Suprapubic skin (tissue), 4 donors: ENCODE results near the gene SYNM.

ENCODE experiments used
- CTCF ChIP-seq, 2 donors: fragments of 200-600 bp in 1 of 2; fragments of 450-650 bp in 1 of 2; sonication (generic) in 1 of 2; IDR thresholded peaks; one replicate each; pipeline ENCODE4 v1.5.1; 2016 to 2019; ENCODE audit warnings: antibody characterized with exemption in 2 of 2, mild to moderate bottlenecking in 1 of 2, moderate library complexity in 1 of 2
- EP300 ChIP-seq: sonication (generic); formaldehyde crosslinking; IDR thresholded peaks from one replicate; pipeline ENCODE4 v1.6.1; 2017; ENCODE audit warnings: antibody characterized with exemption
- POLR2A ChIP-seq, 2 donors: fragments of 450-650 bp; IDR thresholded peaks; one replicate each; pipeline ENCODE4 v1.6.1; 2017; ENCODE audit warnings: antibody characterized with exemption in 2 of 2, mild to moderate bottlenecking in 2 of 2, moderate library complexity in 2 of 2
- POLR2AphosphoS5 ChIP-seq, 3 donors: sonication (generic); formaldehyde crosslinking; IDR thresholded peaks; one replicate each; pipeline ENCODE4 v1.6.1; 2017; ENCODE audit warnings: antibody characterized with exemption in 3 of 3

DNA sequence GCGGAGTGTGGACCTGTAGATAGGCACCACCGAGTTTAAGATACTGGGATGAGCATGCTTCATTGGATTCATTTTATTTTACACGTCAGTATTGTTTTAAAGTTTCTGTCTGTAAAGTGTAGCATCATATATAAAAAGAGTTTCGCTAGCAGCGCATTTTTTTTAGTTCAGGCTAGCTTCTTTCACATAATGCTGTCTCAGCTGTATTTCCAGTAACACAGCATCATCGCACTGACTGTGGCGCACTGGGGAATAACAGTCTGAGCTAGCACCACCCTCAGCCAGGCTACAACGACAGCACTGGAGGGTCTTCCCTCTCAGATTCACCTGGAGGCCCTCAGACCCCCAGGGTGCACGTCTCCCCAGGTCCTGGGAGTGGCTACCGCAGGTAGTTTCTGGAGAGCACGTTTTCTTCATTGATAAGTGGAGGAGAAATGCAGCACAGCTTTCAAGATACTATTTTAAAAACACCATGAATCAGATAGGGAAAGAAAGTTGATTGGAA lies 29.5 kb downstream of the SYNM start:
- TF ChIP-seq POLR2AphosphoS5 (IDR thresholded peaks at IDR 0.05) (no peak), CTCF (IDR thresholded peaks at IDR 0.05) (no peak), POLR2A (IDR thresholded peaks at IDR 0.05) (no peak), EP300 (no peak)
